ENCODE results near the gene ATP6V1F.

ATP6V1F gene

GRCh38 chr7:128895320-128895719, 32.7 kb downstream of the ATP6V1F start:
- Histone ChIP-seq H3K4me2 (ENCODE audit: low read length) (no peak overlapping the region), H3K9ac (ENCODE audit: low read length) (no peak overlapping the region)
- no peak for TF ChIP-seq EZH2 (IDR thresholded peaks at IDR 0.05; ENCODE audit: borderline replicate concordance, low read length)
- no peak for TF ChIP-seq CTCF (IDR thresholded peaks at IDR 0.05; ENCODE audit: low read length)

GRCh38 chr7:128899392-128899791, 36.7 kb downstream of the ATP6V1F start:
- H3K4me1 ChIP-seq (ENCODE audit: insufficient read depth, low read length, severe bottlenecking) = no peaks in the 10 kb centered on the region
- H3K9me2 ChIP-seq (ENCODE audit: low read depth, low read length) = no peaks in the 10 kb centered on the region
- H4K20me1 ChIP-seq (ENCODE audit: insufficient read depth, low read length) = no peaks in the 10 kb centered on the region
- no peak overlapping the region for H3K9ac ChIP-seq (ENCODE audit: low read length)
- no peaks in the 10 kb centered on the region for H3F3A ChIP-seq (ENCODE audit: insufficient read depth, low read length)
- H3K4me2 ChIP-seq (ENCODE audit: low read length) = no peak overlapping the region
- TF ChIP-seq EZH2 (IDR thresholded peaks at IDR 0.05; ENCODE audit: borderline replicate concordance, low read length) (no peak), CTCF (IDR thresholded peaks at IDR 0.05; ENCODE audit: low read length) (no peak)
- no peaks in the 10 kb centered on the region; the same call in 1 of the 2 replicates for H3K27me3 ChIP-seq (ENCODE audit: insufficient read depth, low read length)
- no peaks in the 10 kb centered on the region for H3K79me2 ChIP-seq (ENCODE audit: insufficient read depth, low read length)
- no peaks in the 10 kb centered on the region; the same call in 1 of the 2 replicates for H3K36me3 ChIP-seq (ENCODE audit: insufficient read depth, low read length)
- no peak overlapping the region for H3K4me3 ChIP-seq (ENCODE audit: low read depth, low read length, poor library complexity, severe bottlenecking)
- no peak overlapping the region for H2AFZ ChIP-seq (ENCODE audit: low read length)
- peaks cover 18% of the 10 kb centered on the region for H3K9me3 ChIP-seq (ENCODE audit: low read length)
- H3K27ac ChIP-seq (ENCODE audit: low read depth, low read length, poor library complexity, severe bottlenecking) = no peak overlapping the region

More at GRCh38 chr7:128895320-128895719, 32.7 kb downstream of the ATP6V1F start:
- Histone ChIP-seq H3F3A (ENCODE audit: insufficient read depth, low read length) (no peaks in the 10 kb centered on the region), H2AFZ (ENCODE audit: low read length) (no peak overlapping the region), H3K27ac (ENCODE audit: low read depth, low read length, poor library complexity, severe bottlenecking) (no peak overlapping the region), H3K9me2 (ENCODE audit: low read depth, low read length) (no peaks in the 10 kb centered on the region), H3K4me1 (ENCODE audit: insufficient read depth, low read length, severe bottlenecking) (peaks cover 11% of the 10 kb centered on the region), H3K9me3 (ENCODE audit: low read length) (peaks cover 16% of the 10 kb centered on the region), H4K20me1 (ENCODE audit: insufficient read depth, low read length) (no peaks in the 10 kb centered on the region), H3K4me3 (ENCODE audit: low read depth, low read length, poor library complexity, severe bottlenecking) (no peak overlapping the region), H3K27me3 (ENCODE audit: insufficient read depth, low read length) (peaks cover 10% of the 10 kb centered on the region; the same call in 1 of the 2 replicates), H3K36me3 (ENCODE audit: insufficient read depth, low read length) (no peaks in the 10 kb centered on the region; the same call in 1 of the 2 replicates), H3K79me2 (ENCODE audit: insufficient read depth, low read length) (no peaks in the 10 kb centered on the region)

GRCh38 chr7:128900237-128900636, 37.6 kb downstream of the ATP6V1F start:
- no peaks in the 10 kb centered on the region; the same call in 1 of the 2 replicates for H3K36me3 ChIP-seq (ENCODE audit: insufficient read depth, low read length)
- no peaks in the 10 kb centered on the region for H3F3A ChIP-seq (ENCODE audit: insufficient read depth, low read length)
- H2AFZ ChIP-seq (ENCODE audit: low read length) = no peak overlapping the region
- peaks cover 18% of the 10 kb centered on the region for H3K9me3 ChIP-seq (ENCODE audit: low read length)
- TF ChIP-seq CTCF (IDR thresholded peaks at IDR 0.05; ENCODE audit: low read length) (no peak), EZH2 (IDR thresholded peaks at IDR 0.05; ENCODE audit: borderline replicate concordance, low read length) (no peak)
- no peak overlapping the region for H3K27ac ChIP-seq (ENCODE audit: low read depth, low read length, poor library complexity, severe bottlenecking)
- no peaks in the 10 kb centered on the region; the same call in 1 of the 2 replicates for H3K27me3 ChIP-seq (ENCODE audit: insufficient read depth, low read length)
- no peak overlapping the region for H3K9ac ChIP-seq (ENCODE audit: low read length)
- H3K4me2 ChIP-seq (ENCODE audit: low read length) = no peak overlapping the region
- H3K4me1 ChIP-seq (ENCODE audit: insufficient read depth, low read length, severe bottlenecking) = no peaks in the 10 kb centered on the region
- H4K20me1 ChIP-seq (ENCODE audit: insufficient read depth, low read length) = no peaks in the 10 kb centered on the region
- H3K4me3 ChIP-seq (ENCODE audit: low read depth, low read length, poor library complexity, severe bottlenecking) = no peak overlapping the region
- H3K79me2 ChIP-seq (ENCODE audit: insufficient read depth, low read length) = no peaks in the 10 kb centered on the region
- no peaks in the 10 kb centered on the region for H3K9me2 ChIP-seq (ENCODE audit: low read depth, low read length)

All from OCI-LY1 (cell line).